ENCODE data around the gene TMEFF2. TPM values are rescaled to one million over a fixed set of nuclear protein-coding genes. Genes with fewer than 3 reads are reported as not detected.

TMEFF2 gene
- total and polyA plus RNA-seq, 2 of the 8 experiments (the other 6 are each of a cell fraction or from before 2014, with no cell fraction given) = 0.91 to 3.7 TPM

GRCh38 chr2:191907091-191907490 is 287.6 kb downstream of the TMEFF2 start:
- Histone ChIP-seq H3K27ac (ENCODE audit: low read depth, low read length) (no peak overlapping the region), H2BK120ac (replicated peaks; ENCODE audit: low read depth, low read length) (no peak overlapping the region), H3K9me3 (ENCODE audit: insufficient read depth in 2 of 2, low read depth in 1 of 2, low read length in 1 of 2) (peaks cover 2 to 5% of the 10 kb centered on the region in 2 experiments; a peak in 1 of 4 replicates), H3K14ac (ENCODE audit: insufficient read length) (no peak overlapping the region), H3K4me2 (ENCODE audit: insufficient read depth in 1 of 2, low read depth in 2 of 2, low read length in 2 of 2) (no peak overlapping the region), H2BK5ac (ENCODE audit: low read depth, low read length) (no peak overlapping the region), H2AFZ (ENCODE audit: low read length) (peak overlapping the region; percentile 14; the same call in 1 of the 2 replicates), H3K23ac (ENCODE audit: insufficient read length) (no peak overlapping the region), H3K4me1 (replicated peaks in 1 of 4; ENCODE audit: control insufficient read depth in 3 of 4, insufficient read depth in 4 of 4, low read length in 3 of 4) (peaks cover 0 to 2% (median 0%) of the 10 kb centered on the region in 4 experiments; a peak in 1 of 7 replicates), H3K4ac (replicated peaks; ENCODE audit: insufficient read length, low read depth, low read length) (no peak overlapping the region), H3K79me2 (ENCODE audit: control insufficient read depth in 1 of 2, insufficient read depth in 2 of 2, low read length in 2 of 2) (no peaks in the 10 kb centered on the region), H3K23me2 (ENCODE audit: low read depth, low read length) (no peaks in the 10 kb centered on the region), H2BK12ac (ENCODE audit: low read depth, low read length) (no peak overlapping the region), H3K9ac (replicated peaks in 1 of 4; ENCODE audit: extremely low read depth in 1 of 4, low read depth in 3 of 4, low read length in 3 of 4) (no peak overlapping the region), H4K91ac (replicated peaks; ENCODE audit: insufficient read length, low read length) (no peak overlapping the region), H3K27me3 (replicated peaks in 1 of 4; ENCODE audit: control insufficient read depth in 3 of 4, extremely low read depth in 1 of 4, insufficient read depth in 3 of 4, low read length in 3 of 4) (no peaks in the 10 kb centered on the region), H3K18ac (ENCODE audit: extremely low read depth, low read length) (no peak overlapping the region), H4K5ac (ENCODE audit: insufficient read length, low read depth, low read length) (no peak overlapping the region), H2BK20ac (ENCODE audit: low read length) (no peak overlapping the region), H2BK15ac (ENCODE audit: low read length) (no peak overlapping the region), H2AK5ac (ENCODE audit: low read depth, low read length) (no peak overlapping the region), H3K36me3 (ENCODE audit: control insufficient read depth in 2 of 4, insufficient read depth in 4 of 4, low read length in 3 of 4) (0 out of 8 replicates have a peak, but pooled peaks cover 0 to 2% (median 0%) of the 10 kb centered on the region in 4 experiments), H3K79me1 (ENCODE audit: low read depth, low read length) (no peaks in the 10 kb centered on the region), H4K8ac (ENCODE audit: extremely low read depth, insufficient read depth, low read length) (no peak overlapping the region), H3K56ac (replicated peaks; ENCODE audit: insufficient read length, low read depth, low read length) (no peak overlapping the region), H4K20me1 (replicated peaks in 1 of 2; ENCODE audit: control insufficient read depth in 1 of 2, insufficient read depth in 2 of 2, low read length in 2 of 2) (no peaks in the 10 kb centered on the region), H3K4me3 (ENCODE audit: extremely low read depth in 1 of 4, insufficient read depth in 2 of 4, low read depth in 3 of 4, low read length in 4 of 4) (no peak overlapping the region)
- DNase-seq (ENCODE audit: low read depth in 1 of 2, low spot score in 2 of 2) (no peak), FAIRE-seq (no peak)
- POLR2A ChIA-PET (ENCODE audit: partially characterized antibody) = no interaction called here
- TF ChIP-seq BCL11A (IDR thresholded peaks at IDR 0.05; ENCODE audit: low read depth in 2 of 2, low read length in 2 of 2) (no peak), GABPA (IDR thresholded peaks at IDR 0.05; ENCODE audit: borderline replicate concordance, insufficient read depth, low read length) (no peak), E2F6 (IDR thresholded peaks at IDR 0.05) (no peak), EZH2 (IDR thresholded peaks at IDR 0.05; ENCODE audit: low read depth, low read length, severe bottlenecking) (no peak), JUN (IDR thresholded peaks at IDR 0.05; ENCODE audit: low read depth, low read length) (no peak), PHF8 (conservative IDR thresholded peaks at IDR 0.05; ENCODE audit: low read depth, low read length) (no peak), SRF (IDR thresholded peaks at IDR 0.05; ENCODE audit: low read depth, low read length) (no peak), CHD1 (IDR thresholded peaks at IDR 0.05; ENCODE audit: low read depth, low read length) (no peak)
- CTCF ChIA-PET (ENCODE audit: partially characterized antibody) = interaction anchor here (0.7 to 1.7 kb wide), 7 partner anchors 10 to 123 kb away, joined by 3 to 5 read pairs (median 3); no protein-coding TSS in a partner anchor

All from H1 (cell line).